ENCODE measurements around the gene TMC7.

GRCh38 chr16:19085679-19086200 lies 102.0 kb downstream of the TMC7 start:
- TF ChIP-seq CTCF (IDR thresholded peaks at IDR 0.05): no peak
- TF ChIP-seq POLR2A (IDR thresholded peaks at IDR 0.05): no peak

All from ovary (tissue), 3 donors.